OCI-LY3 (cell line): ENCODE data around the gene PITRM1.

Experiments used
- H2AFZ ChIP-seq: fragments of 200-600, 300-600 bp; shearing (Covaris generic); 2 replicates; pipeline ENCODE4 v1.6.0; 2014; ENCODE audit warnings: antibody characterized with exemption, low read depth, low read length
- H3K27ac ChIP-seq: fragments of 200-600, 300-600 bp; sonication (generic); 2 replicates; pipeline ENCODE4 v1.5.1; 2014; ENCODE audit warnings: mild to moderate bottlenecking, low read length, moderate library complexity, mixed read lengths
- H3K27me3 ChIP-seq: fragments of 200-600, 300-600 bp; sonication (generic); 2 replicates; pipeline ENCODE4 v1.6.1; 2014; ENCODE audit warnings: low read depth, low read length, mixed read lengths
- H3K36me3 ChIP-seq: fragments of 200-600, 300-600 bp; sonication (generic); replicated peaks from 2 replicates; pipeline ENCODE3; 2014; ENCODE audit warnings: low read depth, low read length, mixed read lengths
- H3K4me1 ChIP-seq: fragments of 300-600, 200-600 bp; sonication (generic); 2 replicates; pipeline ENCODE4 v1.6.1; 2014; ENCODE audit warnings: low read length, mixed read lengths
- H3K4me2 ChIP-seq: fragments of 200-600, 300-600 bp; sonication (generic); 2 replicates; pipeline ENCODE4 v1.6.1; 2014; ENCODE audit warnings: low read length, mixed read lengths
- H3K4me3 ChIP-seq: fragments of 300-600, 200-600 bp; sonication (generic); 2 replicates; pipeline ENCODE4 v1.5.1; 2014; ENCODE audit warnings: antibody characterized with exemption, mild to moderate bottlenecking, low read length, moderate library complexity
- H3K79me2 ChIP-seq: fragments of 300-600, 200-600 bp; shearing (Covaris generic); 2 replicates; pipeline ENCODE4 v1.6.1; 2014; ENCODE audit warnings: mild to moderate bottlenecking, low read length, mixed read lengths
- H3K9ac ChIP-seq: fragments of 300-600, 200-600 bp; shearing (Covaris generic); 2 replicates; pipeline ENCODE4 v1.6.0; 2014; ENCODE audit warnings: mild to moderate bottlenecking, low read length, moderate library complexity
- H3K9me3 ChIP-seq: fragments of 200-600, 300-600 bp; shearing (Covaris generic); 2 replicates; pipeline ENCODE4 v1.6.1; 2014; ENCODE audit warnings: low read length, mixed read lengths; ENCODE audit not compliant: insufficient read depth
- H4K20me1 ChIP-seq: fragments of 200-600, 300-600 bp; sonication (generic); 2 replicates; pipeline ENCODE4 v1.6.1; 2016; ENCODE audit warnings: low read length, mixed read lengths; ENCODE audit not compliant: insufficient read depth
- EZH2phosphoT487 ChIP-seq: fragments of 200-600 bp; shearing (Covaris generic); IDR thresholded peaks from 2 replicates; pipeline ENCODE4 v1.6.1; 2018; ENCODE audit warnings: antibody characterized with exemption, mixed run types, low read depth
- TF ChIP-seq, protein P1 (sequence below): fragments of 200-600, 300-600 bp; sonication (generic); IDR thresholded peaks from 2 replicates; pipeline ENCODE4 v1.5.1; 2014; ENCODE audit warnings: antibody characterized with exemption, low read length, low read depth

The PITRM1 gene

GRCh38 chr10:3126741-3127346, 45.7 kb downstream of the PITRM1 start:
- H3K4me1 ChIP-seq: no peaks in the 10 kb centered on the region
- no peaks in the 10 kb centered on the region for H3K27me3 ChIP-seq
- no peak overlapping the region for H3K4me3 ChIP-seq
- H3K9ac ChIP-seq: no peak overlapping the region
- H3K36me3 ChIP-seq: peaks cover 18% of the 10 kb centered on the region
- H3K9me3 ChIP-seq: no peaks in the 10 kb centered on the region
- no peaks in the 10 kb centered on the region for H3K79me2 ChIP-seq
- H2AFZ ChIP-seq: no peak overlapping the region
- no peak for TF ChIP-seq EZH2phosphoT487
- TF ChIP-seq, protein P1, sequence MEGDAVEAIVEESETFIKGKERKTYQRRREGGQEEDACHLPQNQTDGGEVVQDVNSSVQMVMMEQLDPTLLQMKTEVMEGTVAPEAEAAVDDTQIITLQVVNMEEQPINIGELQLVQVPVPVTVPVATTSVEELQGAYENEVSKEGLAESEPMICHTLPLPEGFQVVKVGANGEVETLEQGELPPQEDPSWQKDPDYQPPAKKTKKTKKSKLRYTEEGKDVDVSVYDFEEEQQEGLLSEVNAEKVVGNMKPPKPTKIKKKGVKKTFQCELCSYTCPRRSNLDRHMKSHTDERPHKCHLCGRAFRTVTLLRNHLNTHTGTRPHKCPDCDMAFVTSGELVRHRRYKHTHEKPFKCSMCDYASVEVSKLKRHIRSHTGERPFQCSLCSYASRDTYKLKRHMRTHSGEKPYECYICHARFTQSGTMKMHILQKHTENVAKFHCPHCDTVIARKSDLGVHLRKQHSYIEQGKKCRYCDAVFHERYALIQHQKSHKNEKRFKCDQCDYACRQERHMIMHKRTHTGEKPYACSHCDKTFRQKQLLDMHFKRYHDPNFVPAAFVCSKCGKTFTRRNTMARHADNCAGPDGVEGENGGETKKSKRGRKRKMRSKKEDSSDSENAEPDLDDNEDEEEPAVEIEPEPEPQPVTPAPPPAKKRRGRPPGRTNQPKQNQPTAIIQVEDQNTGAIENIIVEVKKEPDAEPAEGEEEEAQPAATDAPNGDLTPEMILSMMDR: no peak
- no peaks in the 10 kb centered on the region; the same call in 1 of the 2 replicates for H4K20me1 ChIP-seq
- H3K4me2 ChIP-seq: no peak overlapping the region
- H3K27ac ChIP-seq: no peak overlapping the region

GRCh38 chr10:3126249-3126648, 46.3 kb downstream of the PITRM1 start:
- Histone ChIP-seq H3K9ac (no peak overlapping the region), H2AFZ (no peak overlapping the region), H3K4me3 (no peak overlapping the region), H3K27me3 (no peaks in the 10 kb centered on the region), H4K20me1 (no peaks in the 10 kb centered on the region; the same call in 1 of the 2 replicates), H3K27ac (no peak overlapping the region), H3K79me2 (no peaks in the 10 kb centered on the region), H3K4me2 (no peak overlapping the region), H3K36me3 (peaks cover 17% of the 10 kb centered on the region), H3K9me3 (no peaks in the 10 kb centered on the region), H3K4me1 (no peaks in the 10 kb centered on the region)
- TF ChIP-seq, protein P1: no peak
- TF ChIP-seq EZH2phosphoT487: no peak

GRCh38 chr10:3125527-3126170, 46.9 kb downstream of the PITRM1 start:
- Histone ChIP-seq H3K9me3 (no peaks in the 10 kb centered on the region), H3K27ac (no peak overlapping the region), H3K4me2 (no peak overlapping the region), H3K79me2 (no peaks in the 10 kb centered on the region), H3K4me3 (no peak overlapping the region), H3K36me3 (peaks cover 14% of the 10 kb centered on the region), H3K27me3 (no peaks in the 10 kb centered on the region), H4K20me1 (no peaks in the 10 kb centered on the region; the same call in 1 of the 2 replicates), H2AFZ (no peak overlapping the region), H3K4me1 (no peaks in the 10 kb centered on the region), H3K9ac (no peak overlapping the region)
- TF ChIP-seq, protein P1: no peak
- no peak for TF ChIP-seq EZH2phosphoT487

DNA sequence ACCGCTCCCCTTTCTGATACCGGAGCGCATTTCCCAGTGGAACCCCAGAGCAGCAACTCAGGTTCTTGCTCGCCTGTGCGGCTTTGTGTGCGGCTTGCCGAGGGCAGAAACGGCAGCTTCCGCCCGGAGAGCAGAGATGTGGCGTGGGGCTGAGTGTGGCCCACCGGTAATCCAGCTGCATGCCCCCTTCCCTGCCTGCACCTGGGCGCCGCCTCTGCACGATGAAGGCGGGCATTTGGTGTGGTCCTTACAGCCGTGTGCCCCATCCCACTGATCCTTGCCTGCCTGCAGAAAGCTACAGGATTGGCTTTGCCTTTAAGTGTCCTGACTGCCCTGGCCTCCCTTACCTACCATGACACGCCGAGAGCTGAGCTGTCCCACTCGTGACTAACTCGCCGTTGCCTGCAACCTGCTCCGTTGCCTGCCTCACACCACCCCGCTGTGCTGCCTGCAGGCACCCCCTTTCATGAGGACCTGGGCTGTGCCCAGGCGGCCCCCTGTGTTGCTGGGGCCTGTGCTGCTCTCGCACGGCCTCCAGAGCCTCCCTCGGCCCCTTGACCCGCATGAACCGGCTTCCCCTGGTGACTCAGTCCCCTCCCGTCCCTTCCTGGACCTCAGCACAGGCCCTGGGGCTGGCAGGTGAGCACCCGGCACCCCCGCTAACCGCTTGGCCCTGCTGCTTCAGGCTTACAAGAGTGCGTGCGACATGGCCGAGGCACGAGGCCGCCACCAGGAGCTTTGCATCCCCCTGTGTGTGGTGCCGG, 48.0 kb downstream of the PITRM1 start:
- no peaks in the 10 kb centered on the region for H3K4me1 ChIP-seq
- H3K36me3 ChIP-seq: peaks cover 11% of the 10 kb centered on the region
- TF ChIP-seq EZH2phosphoT487: no peak
- TF ChIP-seq, protein P1: no peak
- H3K9me3 ChIP-seq: no peaks in the 10 kb centered on the region
- H4K20me1 ChIP-seq: no peaks in the 10 kb centered on the region; the same call in 1 of the 2 replicates
- no peaks in the 10 kb centered on the region for H3K79me2 ChIP-seq
- H3K4me2 ChIP-seq: no peak overlapping the region
- no peaks in the 10 kb centered on the region for H3K27me3 ChIP-seq
- H3K27ac ChIP-seq: no peak overlapping the region
- no peak overlapping the region for H2AFZ ChIP-seq
- H3K4me3 ChIP-seq: no peak overlapping the region
- H3K9ac ChIP-seq: no peak overlapping the region
